OCI-LY7 (cell line): ENCODE measurements around the gene PLEKHJ1. TPM values are rescaled to one million over a fixed set of nuclear protein-coding genes. Genes with fewer than 3 reads are reported as not detected.

Experiments used
- BruUV-seq: library from RNA; stranded (reverse); fragments of 400-500 nt; replicated peaks from 2 replicates; lab custom pipeline; 2021; lab: Mats Ljungman, UMichigan
- CTCF ChIA-PET: fragments of 300-600 bp; sonication (Branson Sonifier 250); formaldehyde crosslinking; loops from one replicate; lab custom pipeline; 2022; ENCODE audit warnings: antibody characterized with exemption; ENCODE audit not compliant: unreplicated experiment; lab: Charles Lee
- POLR2A ChIA-PET: fragments of 300-600 bp; sonication (Branson Sonifier 250); formaldehyde crosslinking; loops from one replicate; lab custom pipeline; 2022; ENCODE audit warnings: antibody characterized with exemption; lab: Charles Lee
- DNase-seq: peaks from one replicate; pipeline ENCODE4 v3.0.0-alpha.2; 2015; ENCODE audit warnings: low spot score
- H2AFZ ChIP-seq: fragments of 200-600 bp; sonication (generic), shearing (Covaris generic); 2 replicates; pipeline ENCODE4 v1.6.1; 2014; ENCODE audit warnings: mild to moderate bottlenecking, antibody characterized with exemption, low read length, moderate library complexity
- H3K27ac ChIP-seq: fragments of 200-600 bp; sonication (generic); 2 replicates; pipeline ENCODE4 v1.5.1; 2014; ENCODE audit warnings: mixed run types, low read depth, mild to moderate bottlenecking, moderate library complexity, low read length, inconsistent platforms; ENCODE audit not compliant: poor library complexity, severe bottlenecking
- H3K36me3 ChIP-seq: fragments of 200-600 bp; sonication (generic); 2 replicates; pipeline ENCODE4 v1.6.1; 2014; ENCODE audit warnings: mild to moderate bottlenecking, antibody characterized with exemption, low read length, moderate library complexity, mixed read lengths; ENCODE audit not compliant: insufficient read depth
- H3K4me1 ChIP-seq: fragments of 200-600 bp; sonication (generic); 2 replicates; pipeline ENCODE4 v1.5.1; 2014; ENCODE audit warnings: mild to moderate bottlenecking, low read length; ENCODE audit not compliant: insufficient read depth, poor library complexity, severe bottlenecking
- H3K4me2 ChIP-seq: fragments of 200-600 bp; sonication (generic); 2 replicates; pipeline ENCODE4 v1.6.1; 2014; ENCODE audit warnings: mild to moderate bottlenecking, low read length
- H3K4me3 ChIP-seq: fragments of 200-600 bp; sonication (generic); 2 replicates; pipeline ENCODE4 v1.5.1; 2014; ENCODE audit warnings: mild to moderate bottlenecking, low read depth, low read length; ENCODE audit not compliant: poor library complexity, severe bottlenecking
- H3K79me2 ChIP-seq: fragments of 200-600 bp; sonication (generic); 2 replicates; pipeline ENCODE4 v1.6.1; 2016; ENCODE audit warnings: low read depth, mild to moderate bottlenecking, low read length, moderate library complexity, mixed read lengths; ENCODE audit not compliant: insufficient read depth
- H3K9me2 ChIP-seq: fragments of 200-600 bp; sonication (generic); 2 replicates; pipeline ENCODE4 v1.6.1; 2016; ENCODE audit warnings: mild to moderate bottlenecking, low read length, mixed read lengths; ENCODE audit not compliant: insufficient read depth
- H3K9me3 ChIP-seq: fragments of 200-600 bp; sonication (generic); 2 replicates; pipeline ENCODE4 v1.6.1; 2014; ENCODE audit warnings: mild to moderate bottlenecking, mixed run types, low read length, mixed read lengths
- H4K20me1 ChIP-seq: fragments of 200-600 bp; sonication (generic); 2 replicates; pipeline ENCODE4 v1.6.1; 2014; ENCODE audit warnings: mild to moderate bottlenecking, antibody characterized with exemption, low read length, moderate library complexity, mixed read lengths; ENCODE audit not compliant: insufficient read depth
- CTCF ChIP-seq: fragments of 200-600 bp; sonication (generic); conservative IDR thresholded peaks from 2 replicates; pipeline ENCODE4 v1.5.1; 2014; ENCODE audit warnings: mild to moderate bottlenecking, antibody characterized with exemption, low read length, moderate library complexity, mixed read lengths
- EZH2phosphoT487 ChIP-seq: fragments of 200-600 bp; sonication (generic); IDR thresholded peaks from 2 replicates; pipeline ENCODE4 v1.6.1; 2018; ENCODE audit warnings: low read depth, borderline replicate concordance, mild to moderate bottlenecking, mixed run types, antibody characterized with exemption, low read length, moderate library complexity, mixed read lengths
- intact Hi-C: fragments of 100-400 bp; cut with micrococcal nuclease; formaldehyde crosslinking; loops from one replicate; pipeline ENCODE4 v1.10.0; 2022; ENCODE audit not compliant: unreplicated experiment
- total RNA-seq, 2 experiments: library from RNA; depleted of rRNA in 1 of 2; stranded (reverse); fragments of >200 nt in 1 of 2; shearing (Covaris generic) in 1 of 2; gene quantifications; 2 replicates each; pipeline ENCODE4 v1.2.3, GENCODE V29; 2014 to 2022

The PLEKHJ1 gene
- total RNA-seq, 2 experiments from 2014 or later = 129 to 205 TPM

GRCh38 chr19:2187159-2187558, 49.0 kb downstream of the PLEKHJ1 start:
- H3K4me2 ChIP-seq = no peak overlapping the region
- POLR2A ChIA-PET = interaction anchor here (0.7 kb wide), 1 partner anchor 104 kb away, joined by 3 read pairs; no protein-coding TSS in a partner anchor
- no peak overlapping the region for H3K4me3 ChIP-seq
- no peak for TF ChIP-seq CTCF
- no peak for TF ChIP-seq EZH2phosphoT487
- peaks cover 16% of the 10 kb centered on the region for H3K4me1 ChIP-seq
- H3K27ac ChIP-seq = no peak overlapping the region
- no peak for DNase-seq
- H4K20me1 ChIP-seq = no peaks in the 10 kb centered on the region
- no peaks in the 10 kb centered on the region for H3K9me3 ChIP-seq
- H3K9me2 ChIP-seq = no peaks in the 10 kb centered on the region
- intact Hi-C loops = no loop called here
- no peaks in the 10 kb centered on the region; the same call in 1 of the 2 replicates for H3K79me2 ChIP-seq
- no peak overlapping the region for H2AFZ ChIP-seq
- no TSS peak for BruUV-seq
- CTCF ChIA-PET = no interaction called here
- H3K36me3 ChIP-seq = peaks cover 87% of the 10 kb centered on the region

GRCh38 chr19:2186071-2186846, 49.9 kb downstream of the PLEKHJ1 start:
- Histone ChIP-seq H3K4me1 (peaks cover 16% of the 10 kb centered on the region), H3K9me2 (no peaks in the 10 kb centered on the region), H3K4me3 (no peak overlapping the region), H3K4me2 (no peak overlapping the region), H3K9me3 (no peaks in the 10 kb centered on the region), H4K20me1 (no peaks in the 10 kb centered on the region), H2AFZ (no peak overlapping the region), H3K36me3 (peaks cover 81% of the 10 kb centered on the region), H3K79me2 (no peaks in the 10 kb centered on the region; the same call in 1 of the 2 replicates), H3K27ac (no peak overlapping the region)
- DNase-seq = no peak
- POLR2A ChIA-PET = interaction anchor here (0.7 kb wide), 1 partner anchor 103 kb away, joined by 3 read pairs; no protein-coding TSS in a partner anchor
- BruUV-seq = no TSS peak
- CTCF ChIA-PET = no interaction called here
- intact Hi-C loops = no loop called here
- no peak for TF ChIP-seq EZH2phosphoT487
- no peak for TF ChIP-seq CTCF

GRCh38 chr19:2185734-2186070, 50.4 kb downstream of the PLEKHJ1 start:
- no peak overlapping the region for H3K4me2 ChIP-seq
- H3K27ac ChIP-seq = no peak overlapping the region
- POLR2A ChIA-PET = no interaction called here
- no peak for DNase-seq
- no peaks in the 10 kb centered on the region for H4K20me1 ChIP-seq
- intact Hi-C loops = no loop called here
- no peak overlapping the region for H2AFZ ChIP-seq
- no peaks in the 10 kb centered on the region; the same call in 1 of the 2 replicates for H3K79me2 ChIP-seq
- no TSS peak for BruUV-seq
- H3K36me3 ChIP-seq = peaks cover 78% of the 10 kb centered on the region
- peaks cover 16% of the 10 kb centered on the region for H3K4me1 ChIP-seq
- no peak for TF ChIP-seq EZH2phosphoT487
- no peak for TF ChIP-seq CTCF
- CTCF ChIA-PET = no interaction called here
- H3K9me3 ChIP-seq = no peaks in the 10 kb centered on the region
- no peak overlapping the region for H3K4me3 ChIP-seq
- no peaks in the 10 kb centered on the region for H3K9me2 ChIP-seq
